GM23338 (cell line): ENCODE measurements around the gene E4F1. TPM values are rescaled to one million over a fixed set of nuclear protein-coding genes. Genes with fewer than 3 reads are reported as not detected.

Source experiments
- ATAC-seq: fragments of 200-7000 bp; cut with Tn5 transposase; 3 replicates; pipeline ENCODE4 v1.9.1; 2020
- DNase-seq: peaks from one replicate; pipeline ENCODE4 v3.0.0-alpha.2; 2015; ENCODE audit warnings: low spot score
- H2AFZ ChIP-seq: fragments of 200-600 bp; sonication (generic); 2 replicates; pipeline ENCODE4 v1.8.0; 2016; ENCODE audit warnings: antibody characterized with exemption, mild to moderate bottlenecking, moderate library complexity
- H3F3A ChIP-seq: fragments of 200-600 bp; sonication (generic); replicated peaks from 2 replicates; pipeline ENCODE4 v1.8.0; 2017; ENCODE audit warnings: antibody characterized with exemption, mixed run types, low read depth
- H3K27ac ChIP-seq: fragments of 200-600 bp; sonication (generic); 2 replicates; pipeline ENCODE4 v1.6.1; 2016; ENCODE audit warnings: low read depth
- H3K27me3 ChIP-seq: fragments of 200-600 bp; sonication (generic); 2 replicates; pipeline ENCODE4 v1.8.0; 2016; ENCODE audit warnings: mild to moderate bottlenecking, mixed run types, moderate library complexity; ENCODE audit not compliant: insufficient read depth
- H3K36me3 ChIP-seq: fragments of 200-600 bp; sonication (generic); 2 replicates; pipeline ENCODE4 v1.8.0; 2016; ENCODE audit warnings: mild to moderate bottlenecking; ENCODE audit not compliant: insufficient read depth
- H3K4me1 ChIP-seq: fragments of 200-600 bp; sonication (generic); 2 replicates; pipeline ENCODE4 v1.8.0; 2016; ENCODE audit warnings: mild to moderate bottlenecking, moderate library complexity; ENCODE audit not compliant: insufficient read depth
- H3K4me2 ChIP-seq: fragments of 200-600 bp; sonication (generic); 2 replicates; pipeline ENCODE4 v1.7.1; 2017; ENCODE audit warnings: mixed run types
- H3K4me3 ChIP-seq: fragments of 200-600 bp; sonication (generic); 2 replicates; pipeline ENCODE4 v1.6.1; 2016; ENCODE audit warnings: mixed run types
- H3K79me2 ChIP-seq: fragments of 200-600 bp; sonication (generic); replicated peaks from 2 replicates; pipeline ENCODE4 v1.8.0; 2017; ENCODE audit warnings: mild to moderate bottlenecking; ENCODE audit not compliant: insufficient read depth
- H3K9me2 ChIP-seq: fragments of 200-600 bp; sonication (generic); 2 replicates; pipeline ENCODE4 v1.8.0; 2017; ENCODE audit not compliant: insufficient read depth
- H4K20me1 ChIP-seq: fragments of 200-600 bp; sonication (generic); replicated peaks from 2 replicates; pipeline ENCODE4 v1.8.0; 2017; ENCODE audit warnings: mild to moderate bottlenecking; ENCODE audit not compliant: insufficient read depth
- H3K27ac Mint-ChIP-seq: 2 replicates; pipeline ENCODE4 v1.8.0; 2020; ENCODE audit warnings: inconsistent platforms, mild to moderate bottlenecking, moderate library complexity, mixed read lengths
- H3K27me3 Mint-ChIP-seq: 3 replicates; pipeline ENCODE4 v1.8.0; 2022; ENCODE audit warnings: low read depth, mild to moderate bottlenecking, moderate library complexity, mixed read lengths, inconsistent platforms; ENCODE audit not compliant: insufficient read depth, poor library complexity
- H3K36me3 Mint-ChIP-seq: 3 replicates; pipeline ENCODE4 v1.8.0; 2021; ENCODE audit warnings: low read depth, mild to moderate bottlenecking, inconsistent platforms, moderate library complexity, mixed read lengths
- H3K4me1 Mint-ChIP-seq: 3 replicates; pipeline ENCODE4 v1.8.0; 2020; ENCODE audit warnings: mild to moderate bottlenecking, inconsistent platforms, mixed read lengths
- H3K4me3 Mint-ChIP-seq: 3 replicates; pipeline ENCODE4 v1.8.0; 2021; ENCODE audit warnings: moderate library complexity, mild to moderate bottlenecking, inconsistent platforms, mixed read lengths
- H3K9me3 Mint-ChIP-seq: 3 replicates; pipeline ENCODE4 v1.8.0; 2020; ENCODE audit warnings: moderate library complexity, mild to moderate bottlenecking, inconsistent platforms, mixed read lengths
- CTCF ChIP-seq, 2 experiments: fragments of 200-600 bp in 1 of 2; sonication (generic) in 1 of 2; conservative IDR thresholded peaks; 2 replicates each; pipeline versions ENCODE4 v1.5.1 to v1.6.1; 2016 to 2017; ENCODE audit warnings: antibody characterized with exemption in 2 of 2, low read depth in 2 of 2, mild to moderate bottlenecking in 2 of 2, moderate library complexity in 1 of 2
- ETS1 ChIP-seq: IDR thresholded peaks from 2 replicates; pipeline ENCODE4 v1.6.1; 2016; ENCODE audit warnings: antibody characterized with exemption
- REST ChIP-seq: IDR thresholded peaks from one replicate; pipeline ENCODE4 v1.6.1; 2018; ENCODE audit warnings: antibody characterized with exemption; ENCODE audit not compliant: unreplicated experiment
- microRNA counts: library from miRNA; unstranded; fragments of <30 nt; microRNA quantifications from one replicate; lab custom pipeline; 2017
- microRNA-seq: library from miRNA; unstranded; fragments of <30 nt; microRNA quantifications from one replicate; pipeline ENCODE4, GENCODE V29; 2017
- polyA plus RNA-seq: library from polyadenylated mRNA; unstranded; fragments of >200 nt; fragmentation: Nextera tagmentation; extraction: Ambion mirVana; gene quantifications from 2 replicates; pipeline ENCODE4 v1.2.1, GENCODE V29; 2016
- small RNA-seq: library from RNA; depleted of rRNA; stranded (forward); fragments of <200 nt; gene quantifications from one replicate; pipeline ENCODE3, GENCODE V24; 2014; ENCODE audit warnings: low replicate concordance
- total RNA-seq: library from RNA; depleted of rRNA; stranded (reverse); fragments of >200 nt; shearing (Covaris generic); gene quantifications from 2 replicates; pipeline ENCODE4 v1.2.3, GENCODE V29; 2014; rRNA removed

The E4F1 gene
- total and polyA plus RNA-seq, 2 experiments from 2014 or later, result 22.6 to 45.5 TPM

GRCh38 chr16:2284797-2285576 is 61.6 kb downstream of the E4F1 start:
- H3K79me2 ChIP-seq, result no peaks in the 10 kb centered on the region
- TF ChIP-seq ETS1 (no peak), REST (no peak), CTCF (conservative IDR thresholded peaks at IDR 0.05; ENCODE audit: low read depth in 2 of 2) (peak in 1 of 2 experiments; percentile 48; a peak in 2 of 4 replicates)
- H3K4me3 Mint-ChIP-seq, result no peak overlapping the region; the same call in 2 of the 3 replicates
- H3F3A ChIP-seq, result no peaks in the 10 kb centered on the region
- H3K36me3 Mint-ChIP-seq, result no peaks in the 10 kb centered on the region; the same call in 2 of the 3 replicates
- no peaks in the 10 kb centered on the region for H3K36me3 ChIP-seq
- no peak overlapping the region for H2AFZ ChIP-seq
- no peaks in the 10 kb centered on the region for H3K27me3 ChIP-seq
- no peak overlapping the region for H3K4me2 ChIP-seq
- no peaks in the 10 kb centered on the region for H3K4me1 Mint-ChIP-seq
- H3K27me3 Mint-ChIP-seq, result peaks cover 7% of the 10 kb centered on the region
- peak; percentile 19 for ATAC-seq
- H3K9me3 Mint-ChIP-seq, result no peaks in the 10 kb centered on the region
- no peak for DNase-seq
- no peaks in the 10 kb centered on the region; the same call in 1 of the 2 replicates for H4K20me1 ChIP-seq
- H3K9me2 ChIP-seq, result no peaks in the 10 kb centered on the region
- H3K27ac ChIP-seq, result no peak overlapping the region
- H3K4me3 ChIP-seq, result no peak overlapping the region
- H3K27ac Mint-ChIP-seq, result no peak overlapping the region
- no peaks in the 10 kb centered on the region for H3K4me1 ChIP-seq

MicroRNAs within 50 kb of the gene (microRNA counts, 767-probe panel; counts per million panel counts)
- not detected for microRNA hsa-miR-940 (lab: Ali Mortazavi, UCI)

Small RNA genes lying within 50 kb of the gene (microRNA-seq; reads per million reads assigned to microRNA genes)
- gene MIR3677 (not detected), gene MIR4717 (not detected)

Small RNA genes lying within 50 kb of the gene (small RNA-seq; reads per million reads assigned to genes)
- not detected for gene MIR3677
- not detected for gene MIR4717

Other genes with a start within 250 kb of the E4F1 start
- gene NOXO1, start 242.1 kb upstream of the E4F1 start, total RNA-seq, result 1.2 and 2.0 TPM in 2 replicates
- gene NOXO1, start 242.1 kb upstream of the E4F1 start, polyA plus RNA-seq, result 2.0 and 2.6 TPM in 2 replicates
- gene GFER, start 239.4 kb upstream of the E4F1 start, total RNA-seq, result 40.1 and 53.2 TPM in 2 replicates
- gene GFER, start 239.4 kb upstream of the E4F1 start, polyA plus RNA-seq, result 64.5 and 68.5 TPM in 2 replicates
- gene SYNGR3, start 233.6 kb upstream of the E4F1 start, total RNA-seq, result 72.2 and 77.7 TPM in 2 replicates
- 44.7 and 45.4 TPM in 2 replicates for gene SYNGR3, start 233.6 kb upstream of the E4F1 start, polyA plus RNA-seq
- 31.7 and 48.6 TPM in 2 replicates for gene ZNF598, start 213.8 kb upstream of the E4F1 start, total RNA-seq
- gene ZNF598, start 213.8 kb upstream of the E4F1 start, polyA plus RNA-seq, result 8.5 and 10.2 TPM in 2 replicates
- 1.9 and 4.5 TPM in 2 replicates for gene NPW, start 203.8 kb upstream of the E4F1 start, total RNA-seq
- gene NPW, start 203.8 kb upstream of the E4F1 start, polyA plus RNA-seq, result 37.0 and 37.6 TPM in 2 replicates
- 15.4 and 16.5 TPM in 2 replicates for gene NHERF2, start 196.7 kb upstream of the E4F1 start, total RNA-seq
- gene NHERF2, start 196.7 kb upstream of the E4F1 start, polyA plus RNA-seq, result 12.0 and 21.0 TPM in 2 replicates
- 84.6 and 97.1 TPM in 2 replicates for gene NTHL1, start 175.8 kb upstream of the E4F1 start, total RNA-seq
- gene NTHL1, start 175.8 kb upstream of the E4F1 start, polyA plus RNA-seq, result 87.9 and 94.9 TPM in 2 replicates
- 81.4 and 93.0 TPM in 2 replicates for gene TSC2, start 175.6 kb upstream of the E4F1 start, total RNA-seq
- gene TSC2, start 175.6 kb upstream of the E4F1 start, polyA plus RNA-seq, result 36.3 and 40.5 TPM in 2 replicates
- gene PKD1, start 87.7 kb upstream of the E4F1 start, total RNA-seq, result 75.5 and 107 TPM in 2 replicates
- gene PKD1, start 87.7 kb upstream of the E4F1 start, polyA plus RNA-seq, result 18.5 and 21.1 TPM in 2 replicates
- 3.7 and 4.1 TPM in 2 replicates for gene RAB26, start 75.0 kb upstream of the E4F1 start, total RNA-seq
- 8.7 and 11.6 TPM in 2 replicates for gene RAB26, start 75.0 kb upstream of the E4F1 start, polyA plus RNA-seq
- 133 and 143 TPM in 2 replicates for gene TRAF7, start 67.8 kb upstream of the E4F1 start, total RNA-seq
- 36.4 and 41.4 TPM in 2 replicates for gene TRAF7, start 67.8 kb upstream of the E4F1 start, polyA plus RNA-seq
- 2.4 and 6.2 TPM in 2 replicates for gene CASKIN1, start 27.0 kb upstream of the E4F1 start, total RNA-seq
- gene CASKIN1, start 27.0 kb upstream of the E4F1 start, polyA plus RNA-seq, result 1.0 TPM in 2 replicates
- 98.1 and 138 TPM in 2 replicates for gene MLST8, start 18.1 kb upstream of the E4F1 start, total RNA-seq
- 55.3 and 58.8 TPM in 2 replicates for gene MLST8, start 18.1 kb upstream of the E4F1 start, polyA plus RNA-seq
- 3.8 and 5.3 TPM in 2 replicates for gene BRICD5, start 12.7 kb upstream of the E4F1 start, total RNA-seq
- gene BRICD5, start 12.7 kb upstream of the E4F1 start, polyA plus RNA-seq, result 4.8 and 6.3 TPM in 2 replicates
- 59.3 and 80.3 TPM in 2 replicates for gene PGP, start 8.8 kb upstream of the E4F1 start, total RNA-seq
- gene PGP, start 8.8 kb upstream of the E4F1 start, polyA plus RNA-seq, result 44.4 and 52.1 TPM in 2 replicates
- 0.66 TPM in 1 of 2 replicates, not detected in the other for gene DNASE1L2, start 12.9 kb downstream of the E4F1 start, total RNA-seq
- 0.23 and 0.42 TPM in 2 replicates for gene DNASE1L2, start 12.9 kb downstream of the E4F1 start, polyA plus RNA-seq
- 117 and 118 TPM in 2 replicates for gene ECI1, start 28.0 kb downstream of the E4F1 start, total RNA-seq
- gene ECI1, start 28.0 kb downstream of the E4F1 start, polyA plus RNA-seq, result 143 and 152 TPM in 2 replicates
- 372 and 384 TPM in 2 replicates for gene RNPS1, start 44.5 kb downstream of the E4F1 start, total RNA-seq
- 298 and 315 TPM in 2 replicates for gene RNPS1, start 44.5 kb downstream of the E4F1 start, polyA plus RNA-seq
- gene ABCA3, start 117.1 kb downstream of the E4F1 start, total RNA-seq, result 3.2 and 4.1 TPM in 2 replicates
- 1.8 and 3.0 TPM in 2 replicates for gene ABCA3, start 117.1 kb downstream of the E4F1 start, polyA plus RNA-seq
- 53.0 and 54.2 TPM in 2 replicates for gene CCNF, start 205.9 kb downstream of the E4F1 start, total RNA-seq
- 21.2 and 24.5 TPM in 2 replicates for gene CCNF, start 205.9 kb downstream of the E4F1 start, polyA plus RNA-seq
- gene TEDC2, start 236.5 kb downstream of the E4F1 start, total RNA-seq, result 86.5 and 98.9 TPM in 2 replicates
- 50.2 and 50.6 TPM in 2 replicates for gene TEDC2, start 236.5 kb downstream of the E4F1 start, polyA plus RNA-seq
- 1.7 and 3.0 TPM in 2 replicates for gene NTN3, start 247.7 kb downstream of the E4F1 start, total RNA-seq
- 0.10 TPM in 1 of 2 replicates, not detected in the other for gene NTN3, start 247.7 kb downstream of the E4F1 start, polyA plus RNA-seq